ENCODE data around the gene CASZ1. TPM values are rescaled to one million over a fixed set of nuclear protein-coding genes. Genes with fewer than 3 reads are reported as not detected.

CASZ1 gene
- total RNA-seq, 1 experiment from 2014 or later: 3.9 TPM

DNA sequence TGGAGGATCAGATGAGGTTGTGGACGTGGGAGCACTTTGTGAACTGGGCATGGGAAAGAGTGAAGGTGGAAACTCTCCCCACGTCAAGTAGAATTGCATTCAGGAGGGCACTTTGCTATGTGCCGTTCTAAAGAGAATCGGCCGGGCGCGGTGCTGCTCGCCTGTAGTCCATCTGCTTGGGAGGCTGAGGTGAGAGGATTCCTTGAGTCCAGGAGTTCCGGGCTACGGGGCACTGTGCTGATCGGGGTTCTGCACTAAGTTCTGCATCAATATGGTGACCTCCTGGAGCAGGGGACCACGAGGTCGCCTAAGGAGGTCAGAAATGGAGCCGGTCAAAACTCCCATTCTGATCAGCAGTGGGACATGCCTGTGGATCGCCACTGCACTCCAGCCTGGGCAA lies 179.8 kb downstream of the CASZ1 start:
- Mint-ChIP-seq H3K27me3 (ENCODE audit: low read depth) (no peaks in the 10 kb centered on the region), H3K4me1 (peaks cover 19 to 21% of the 10 kb centered on the region in 2 experiments), H3K4me3 (no peak overlapping the region), H3K9me3 (no peaks in the 10 kb centered on the region), H3K36me3 (ENCODE audit: insufficient read depth in 1 of 3, low read depth in 3 of 3) (peaks cover 0 to 6% (median 6%) of the 10 kb centered on the region in 3 experiments; a peak in 1 of 7 replicates), H3K27ac (peak overlapping the region in 2 of 3 experiments; percentile 44 to 72; a peak in 3 of 7 replicates)
- Histone ChIP-seq H3K9ac (ENCODE audit: extremely low read depth, insufficient read length, low read length) (no peak overlapping the region), H2BK15ac (ENCODE audit: low read depth, low read length) (no peak overlapping the region), H2BK12ac (ENCODE audit: insufficient read length, low read depth, low read length) (no peak overlapping the region), H2AFZ (ENCODE audit: low read length) (no peak overlapping the region), H3K9me3 (ENCODE audit: control insufficient read depth, low read depth, low read length) (no peaks in the 10 kb centered on the region), H2BK5ac (ENCODE audit: insufficient read length, low read length) (no peak overlapping the region), H3K79me1 (ENCODE audit: insufficient read depth, low read depth, low read length, poor library complexity, severe bottlenecking) (no peaks in the 10 kb centered on the region), H2BK120ac (ENCODE audit: low read depth, low read length, poor library complexity, severe bottlenecking) (no peak overlapping the region), H3K14ac (ENCODE audit: insufficient read depth, low read length) (no peak overlapping the region), H3K4ac (ENCODE audit: low read depth, low read length) (no peak overlapping the region), H2BK20ac (ENCODE audit: low read depth, low read length, poor library complexity, severe bottlenecking) (no peak overlapping the region), H3K4me1 (ENCODE audit: insufficient read depth, low read length) (no peaks in the 10 kb centered on the region; the same call in 1 of the 2 replicates), H3K23me2 (ENCODE audit: insufficient read length, low read depth, low read length, poor library complexity, severe bottlenecking) (no peaks in the 10 kb centered on the region), H3K23ac (ENCODE audit: insufficient read length, low read depth, low read length) (no peak overlapping the region), H4K91ac (ENCODE audit: insufficient read length, low read depth, low read length) (no peak overlapping the region), H2AK5ac (ENCODE audit: insufficient read length, low read length) (no peak overlapping the region), H3K79me2 (ENCODE audit: insufficient read depth, low read length) (no peaks in the 10 kb centered on the region), H3T11ph (ENCODE audit: low read length) (no peak overlapping the region), H4K20me1 (ENCODE audit: control insufficient read depth, insufficient read depth, insufficient read length) (no peaks in the 10 kb centered on the region), H3K27me3 (ENCODE audit: insufficient read depth, low read length) (no peaks in the 10 kb centered on the region), H3K56ac (ENCODE audit: insufficient read length, low read depth, low read length) (no peak overlapping the region), H3K27ac (ENCODE audit: insufficient read length, low read depth, low read length) (no peak overlapping the region), H3K4me2 (ENCODE audit: insufficient read depth, insufficient read length, low read length) (no peak overlapping the region), H4K8ac (replicated peaks; ENCODE audit: insufficient read length, low read depth, low read length) (no peak overlapping the region), H3K18ac (ENCODE audit: insufficient read length, low read depth, low read length) (no peak overlapping the region), H4K5ac (ENCODE audit: insufficient read length, low read depth, low read length) (no peak overlapping the region)
- TF ChIP-seq, protein P1, sequence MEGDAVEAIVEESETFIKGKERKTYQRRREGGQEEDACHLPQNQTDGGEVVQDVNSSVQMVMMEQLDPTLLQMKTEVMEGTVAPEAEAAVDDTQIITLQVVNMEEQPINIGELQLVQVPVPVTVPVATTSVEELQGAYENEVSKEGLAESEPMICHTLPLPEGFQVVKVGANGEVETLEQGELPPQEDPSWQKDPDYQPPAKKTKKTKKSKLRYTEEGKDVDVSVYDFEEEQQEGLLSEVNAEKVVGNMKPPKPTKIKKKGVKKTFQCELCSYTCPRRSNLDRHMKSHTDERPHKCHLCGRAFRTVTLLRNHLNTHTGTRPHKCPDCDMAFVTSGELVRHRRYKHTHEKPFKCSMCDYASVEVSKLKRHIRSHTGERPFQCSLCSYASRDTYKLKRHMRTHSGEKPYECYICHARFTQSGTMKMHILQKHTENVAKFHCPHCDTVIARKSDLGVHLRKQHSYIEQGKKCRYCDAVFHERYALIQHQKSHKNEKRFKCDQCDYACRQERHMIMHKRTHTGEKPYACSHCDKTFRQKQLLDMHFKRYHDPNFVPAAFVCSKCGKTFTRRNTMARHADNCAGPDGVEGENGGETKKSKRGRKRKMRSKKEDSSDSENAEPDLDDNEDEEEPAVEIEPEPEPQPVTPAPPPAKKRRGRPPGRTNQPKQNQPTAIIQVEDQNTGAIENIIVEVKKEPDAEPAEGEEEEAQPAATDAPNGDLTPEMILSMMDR (conservative IDR thresholded peaks at IDR 0.05): no peak
- DNase-seq: peak; percentile 16
- WGBS (ENCODE audit: extremely low coverage, insufficient read length, low lambda C conversion rate): no CpG with 5 or more reads among the region's 15 CpGs

All from H9 (cell line).